GM12872 (cell line): ENCODE data around the gene MRPS10.

Experiments used
- TF ChIP-seq, protein P1 (sequence below): IDR thresholded peaks from 3 replicates; pipeline ENCODE4 v1.5.1; 2011; ENCODE audit warnings: low read depth, mild to moderate bottlenecking, low read length, moderate library complexity; ENCODE audit not compliant: insufficient read depth

The MRPS10 gene

DNA sequence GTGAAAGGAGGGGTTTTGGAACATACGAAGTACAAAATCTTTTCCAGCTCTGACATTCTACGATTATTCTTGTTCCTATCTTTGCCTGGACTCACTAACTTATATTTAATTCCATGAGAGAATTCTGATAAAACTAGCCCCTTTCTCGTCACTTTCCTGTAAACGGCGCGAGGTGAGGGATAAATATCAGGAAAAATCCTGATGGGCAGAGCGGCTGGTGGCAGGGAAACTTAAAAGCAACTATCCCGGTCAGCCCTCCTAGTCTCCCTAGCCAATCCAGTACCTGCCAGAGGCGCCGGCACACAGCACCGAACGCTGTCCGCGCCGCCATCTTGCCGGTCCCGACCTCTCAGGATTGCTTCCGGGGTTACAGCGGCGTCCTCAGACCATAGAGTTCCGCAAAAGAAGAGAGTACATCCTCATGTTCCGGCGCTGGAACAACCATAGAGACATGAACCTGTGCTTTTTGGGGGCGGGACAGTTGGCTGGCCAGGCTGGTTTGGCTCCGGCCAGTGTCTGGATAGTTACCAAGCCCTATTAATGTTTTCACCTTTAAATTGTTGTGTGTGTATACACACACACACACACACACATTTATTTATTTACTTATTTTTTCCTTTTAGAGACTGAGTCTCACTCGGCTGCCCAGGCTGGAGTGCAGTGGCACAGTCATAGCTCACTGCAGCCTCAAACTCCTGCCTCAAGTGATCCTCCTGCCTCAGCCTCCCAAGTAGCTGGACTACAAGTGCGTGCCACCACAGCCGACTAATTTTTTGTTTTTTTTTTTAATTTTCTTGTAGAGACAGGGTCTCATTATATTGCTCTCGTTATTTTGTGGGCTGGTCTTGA lies at the start of gene MRPS10:
Gene MRPS10, minus strand, starts transcription at position 343 of the 849 bp plus-strand sequence. Its CDS starts 12 bp downstream, at position 331.
- TF ChIP-seq, protein P1, sequence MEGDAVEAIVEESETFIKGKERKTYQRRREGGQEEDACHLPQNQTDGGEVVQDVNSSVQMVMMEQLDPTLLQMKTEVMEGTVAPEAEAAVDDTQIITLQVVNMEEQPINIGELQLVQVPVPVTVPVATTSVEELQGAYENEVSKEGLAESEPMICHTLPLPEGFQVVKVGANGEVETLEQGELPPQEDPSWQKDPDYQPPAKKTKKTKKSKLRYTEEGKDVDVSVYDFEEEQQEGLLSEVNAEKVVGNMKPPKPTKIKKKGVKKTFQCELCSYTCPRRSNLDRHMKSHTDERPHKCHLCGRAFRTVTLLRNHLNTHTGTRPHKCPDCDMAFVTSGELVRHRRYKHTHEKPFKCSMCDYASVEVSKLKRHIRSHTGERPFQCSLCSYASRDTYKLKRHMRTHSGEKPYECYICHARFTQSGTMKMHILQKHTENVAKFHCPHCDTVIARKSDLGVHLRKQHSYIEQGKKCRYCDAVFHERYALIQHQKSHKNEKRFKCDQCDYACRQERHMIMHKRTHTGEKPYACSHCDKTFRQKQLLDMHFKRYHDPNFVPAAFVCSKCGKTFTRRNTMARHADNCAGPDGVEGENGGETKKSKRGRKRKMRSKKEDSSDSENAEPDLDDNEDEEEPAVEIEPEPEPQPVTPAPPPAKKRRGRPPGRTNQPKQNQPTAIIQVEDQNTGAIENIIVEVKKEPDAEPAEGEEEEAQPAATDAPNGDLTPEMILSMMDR, result no peak

DNA sequence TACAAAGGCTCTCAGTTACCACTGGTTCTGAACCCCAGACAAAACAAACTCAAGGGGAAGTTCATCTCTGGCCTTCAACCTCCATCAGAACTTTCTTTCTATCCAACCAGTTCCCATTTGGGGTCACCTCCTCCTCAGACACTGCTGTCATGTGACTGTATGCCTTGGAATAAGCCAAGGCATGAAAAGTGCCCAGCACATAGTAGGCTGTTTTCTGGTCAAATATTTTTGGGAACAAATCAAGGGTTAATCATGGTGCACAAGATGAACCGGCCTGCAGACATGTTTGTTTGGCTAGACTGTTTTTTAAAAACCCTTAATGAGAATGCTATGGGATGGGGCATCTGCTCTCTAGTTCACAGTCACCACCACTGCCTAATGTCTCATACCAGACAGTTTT lies 48.9 kb upstream of the MRPS10 start:
- TF ChIP-seq, protein P1, result no peak

DNA sequence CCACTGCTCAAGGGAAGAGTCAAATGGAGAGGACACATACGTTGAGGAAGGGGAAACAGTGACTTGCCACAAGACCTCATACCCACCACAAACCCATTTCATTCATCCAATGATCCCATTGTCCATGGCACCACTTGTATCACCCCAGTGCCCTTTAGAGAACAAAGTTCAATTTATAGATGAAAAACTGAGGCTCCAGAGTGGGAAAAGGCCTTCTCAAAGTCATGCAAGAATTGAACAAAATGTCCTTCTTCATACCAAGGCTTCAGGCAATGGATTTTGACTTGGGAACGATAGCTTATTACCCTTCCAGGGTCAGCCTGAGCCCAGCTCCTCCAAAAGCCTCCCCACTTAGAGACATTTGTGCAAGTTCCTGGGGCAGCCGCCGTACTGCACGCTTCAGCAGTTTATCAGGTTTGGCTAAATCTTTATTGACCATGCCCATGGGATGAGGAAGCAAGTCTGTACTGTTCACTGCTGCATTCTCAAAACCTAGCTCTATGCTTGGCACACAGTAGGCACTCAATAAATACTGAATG lies 47.3 kb upstream of the MRPS10 start:
- TF ChIP-seq, protein P1, result no peak

DNA sequence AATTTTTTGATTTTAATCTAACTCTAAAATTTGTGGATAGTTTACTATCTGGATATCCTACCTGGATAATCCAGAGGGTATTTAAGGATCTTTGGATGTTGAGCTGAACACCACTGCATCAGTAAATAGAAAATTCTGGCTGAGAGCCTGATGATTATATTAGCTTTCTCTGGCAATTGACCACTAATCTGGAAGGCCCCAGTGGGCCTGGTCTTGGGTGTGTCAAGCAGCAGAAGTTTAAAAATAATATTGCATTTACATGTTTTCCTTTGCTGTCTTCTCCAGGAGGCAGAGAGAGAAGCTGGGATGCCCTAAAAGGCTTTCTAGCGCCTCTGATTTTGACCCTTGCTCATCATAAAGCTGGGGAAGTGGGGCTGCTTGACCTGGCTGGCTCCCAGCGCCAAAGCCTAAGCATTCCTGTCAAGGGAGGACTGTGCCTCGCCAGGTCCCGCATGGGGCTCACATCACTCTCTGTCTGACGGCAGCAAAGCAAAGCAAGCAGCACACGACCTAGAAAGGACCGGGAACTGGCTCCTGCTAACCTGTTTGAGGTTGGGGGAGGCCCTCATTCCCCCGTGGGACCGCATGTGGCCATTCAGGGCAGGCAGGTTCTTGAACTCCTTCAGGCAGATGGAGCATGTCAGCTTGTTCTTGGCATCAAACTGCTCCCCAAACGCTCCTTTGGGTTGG lies 46.6 kb upstream of the MRPS10 start:
- TF ChIP-seq, protein P1, result no peak

DNA sequence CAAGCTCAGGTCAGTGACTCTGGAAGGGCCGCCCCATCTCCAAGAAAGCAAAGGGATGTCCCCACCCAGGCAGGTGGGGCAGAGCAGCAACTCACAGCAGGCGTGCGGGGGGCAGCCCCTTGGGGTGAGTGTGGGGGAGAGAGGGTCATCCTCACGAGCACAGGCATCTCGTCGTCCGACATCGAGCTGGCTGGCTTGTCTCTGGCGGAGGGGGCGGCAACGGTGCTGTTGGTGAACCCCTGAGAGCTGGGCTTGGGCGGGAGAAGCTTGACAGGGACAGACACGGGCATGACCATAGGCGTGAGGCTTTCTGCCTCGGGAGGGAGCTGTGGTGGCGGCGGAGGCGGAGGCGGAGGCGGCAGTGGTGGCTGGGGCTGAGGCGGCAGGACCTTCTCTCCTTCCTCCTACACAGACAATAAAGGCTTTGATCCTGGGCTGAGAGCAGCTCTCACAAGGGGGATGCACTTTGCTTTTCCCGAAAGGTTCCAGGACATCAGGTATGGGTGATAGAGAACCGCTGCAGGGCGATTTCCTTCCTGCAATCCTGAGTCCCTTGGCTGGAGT lies 45.6 kb upstream of the MRPS10 start:
- TF ChIP-seq, protein P1, result no peak

DNA sequence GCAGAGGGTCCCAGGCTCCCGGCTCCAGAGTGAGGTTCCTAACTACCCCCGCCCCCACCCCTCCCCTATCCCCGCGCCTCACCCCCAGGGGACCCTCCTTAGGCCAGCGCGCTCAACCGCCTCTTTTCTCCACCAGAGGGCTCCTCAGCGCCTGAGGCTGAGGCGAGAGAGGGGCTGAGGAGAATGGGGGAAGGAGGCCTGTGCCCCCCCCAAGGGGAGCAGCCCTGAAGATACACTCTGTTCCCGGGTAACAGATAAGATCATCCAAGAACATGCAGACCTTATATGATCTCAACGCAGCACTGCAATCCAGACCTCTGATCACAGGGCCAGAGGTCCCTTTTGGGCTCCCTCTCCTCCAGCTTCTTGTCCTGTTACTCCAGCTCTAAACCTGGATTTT lies 43.3 kb upstream of the MRPS10 start:
- TF ChIP-seq, protein P1, result peak; percentile 62

DNA sequence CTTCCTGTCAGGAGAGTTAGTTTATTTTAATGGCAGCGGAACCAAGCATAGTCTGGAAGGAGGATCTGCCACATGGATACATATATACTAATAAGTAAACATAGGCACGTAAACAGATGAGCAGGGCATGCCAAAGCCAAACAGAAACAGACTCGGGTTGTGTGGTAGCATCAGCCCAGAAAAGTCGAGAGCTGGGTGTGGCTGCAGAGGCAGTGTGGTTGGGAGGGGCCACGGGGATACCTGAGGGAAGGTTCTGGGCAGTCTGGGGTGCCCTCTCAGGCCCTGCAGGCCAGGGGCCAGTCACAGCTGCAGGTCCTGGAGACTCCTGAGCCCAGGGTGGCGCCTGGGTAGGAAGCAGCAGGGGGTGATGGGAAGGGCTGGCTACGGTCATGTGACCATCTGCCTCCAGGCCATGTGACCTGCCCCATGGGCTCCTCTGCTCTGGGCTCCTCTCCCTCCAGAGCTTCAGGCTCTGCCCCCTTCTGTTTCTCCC lies 42.8 kb upstream of the MRPS10 start:
- TF ChIP-seq, protein P1, result no peak
